GOT3 (cell line): ENCODE data around the gene SLC66A1.

Experiments used
- DNase-seq: peaks from one replicate; lab custom pipeline; 2025; ENCODE audit warnings: mixed read lengths; lab: John Stamatoyannopoulos, UW

The SLC66A1 gene

GRCh38 chr1:19343617-19344350 is 31.7 kb downstream of the SLC66A1 start:
- no peak for DNase-seq

GRCh38 chr1:19344372-19344810 is 32.3 kb downstream of the SLC66A1 start:
- DNase-seq, result no peak

- DNase-seq, result no peak
Observed at GRCh38 chr1:19344831-19345230, 32.7 kb downstream of the SLC66A1 start.

GRCh38 chr1:19345391-19345790 is 33.3 kb downstream of the SLC66A1 start:
- DNase-seq, result no peak

DNA sequence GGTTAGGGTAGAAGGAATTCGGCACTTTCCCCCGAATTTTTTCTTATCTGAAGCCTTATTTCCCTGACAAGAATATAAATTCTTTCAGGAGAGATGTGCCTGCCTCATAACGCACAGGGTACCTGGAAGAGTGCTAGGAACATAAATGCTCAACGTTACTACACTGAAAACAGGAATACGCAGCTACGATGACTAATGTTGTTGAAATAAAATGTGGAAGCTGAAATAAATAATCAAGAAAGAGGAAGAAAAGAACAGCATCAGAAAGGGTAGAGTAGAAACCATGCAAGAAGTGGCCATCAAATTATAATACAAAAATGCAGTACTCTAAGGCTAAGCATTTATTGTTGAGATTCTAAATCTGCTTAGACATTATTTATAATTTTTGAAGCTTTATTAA is 33.9 kb downstream of the SLC66A1 start:
- no peak for DNase-seq

GRCh38 chr1:19347533-19348172 is 35.5 kb downstream of the SLC66A1 start:
- no peak for DNase-seq

DNA sequence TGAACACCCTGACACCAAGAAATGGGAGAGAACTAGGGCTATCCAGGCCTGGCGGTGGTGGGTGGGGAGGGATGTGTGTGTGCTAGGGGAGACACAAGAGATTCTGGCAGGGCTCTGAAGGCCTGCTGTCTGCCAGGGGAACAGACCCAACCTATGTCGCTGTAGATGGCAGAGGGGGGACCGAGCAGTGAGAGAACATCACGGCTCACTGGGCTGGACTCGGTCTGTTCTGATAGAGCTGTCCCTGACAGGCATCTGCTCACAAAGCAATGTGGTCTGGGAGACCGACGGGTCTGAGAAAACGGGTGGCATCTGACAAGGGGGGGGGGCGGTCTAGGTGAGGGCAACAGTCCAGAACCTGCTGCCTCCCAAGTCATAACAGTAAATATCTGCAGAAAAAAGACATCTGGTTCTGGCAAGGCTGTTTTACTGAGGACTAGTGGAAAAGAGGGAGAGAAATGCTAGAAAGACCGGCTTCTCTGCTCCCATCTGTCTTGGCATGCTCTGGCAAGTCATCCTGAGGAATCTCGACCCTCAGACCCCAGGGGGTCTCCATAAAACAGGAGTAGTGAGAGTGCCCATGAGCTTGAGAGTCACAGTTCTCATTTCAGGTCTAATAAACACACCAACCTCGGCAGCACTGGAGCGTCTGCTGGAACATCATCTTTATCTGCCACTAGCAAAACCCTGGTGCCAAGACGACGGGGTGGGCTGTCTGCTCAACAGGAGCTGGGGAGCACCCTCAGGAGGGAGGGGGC is 36.5 kb downstream of the SLC66A1 start:
- DNase-seq, result no peak

DNA sequence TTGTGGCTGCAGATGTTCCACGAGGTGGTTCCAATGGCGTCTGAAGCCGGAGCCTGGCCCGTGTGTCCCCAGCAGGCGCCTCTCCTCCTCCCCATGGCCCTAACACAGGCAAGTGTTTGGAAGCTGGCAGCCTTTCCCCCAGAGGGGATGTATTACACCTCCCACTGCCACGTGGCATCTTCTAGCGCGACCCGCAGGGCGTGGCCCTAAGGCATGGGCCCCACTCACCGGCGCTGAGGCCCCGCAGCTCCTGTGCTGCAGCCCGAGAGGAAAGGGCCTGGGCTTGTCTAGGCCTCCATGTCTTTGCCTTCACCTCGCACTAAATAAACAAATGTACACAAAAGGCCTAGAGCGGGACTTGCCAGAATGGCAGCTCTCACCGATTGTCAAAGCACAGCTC is 37.9 kb downstream of the SLC66A1 start:
- DNase-seq, result no peak

GRCh38 chr1:19350566-19350965 is 38.4 kb downstream of the SLC66A1 start:
- no peak for DNase-seq

DNA sequence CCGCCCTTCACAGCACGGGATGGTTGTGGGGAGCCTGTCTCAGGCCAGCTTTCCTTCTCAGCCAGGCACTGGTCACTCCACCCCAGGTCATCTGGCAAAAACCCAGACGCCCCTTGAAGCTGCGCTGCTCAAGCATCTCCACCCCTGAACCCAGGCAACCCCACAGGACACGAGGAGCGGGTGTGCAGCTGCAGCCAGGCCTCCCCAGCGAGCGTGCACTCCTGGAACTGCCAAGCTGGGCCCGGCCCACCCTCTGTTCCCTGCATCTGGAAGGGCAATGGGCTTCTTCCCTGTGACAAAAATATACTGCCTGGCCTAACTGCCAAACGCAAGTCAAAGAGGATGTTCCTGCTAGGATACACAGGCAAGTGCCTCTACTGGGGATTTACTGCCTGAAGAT is 39.7 kb downstream of the SLC66A1 start:
- no peak for DNase-seq

- DNase-seq, result no peak
Observed at GRCh38 chr1:19352839-19353238, 40.7 kb downstream of the SLC66A1 start.

GRCh38 chr1:19353596-19353995 is 41.5 kb downstream of the SLC66A1 start:
- DNase-seq, result no peak

GRCh38 chr1:19354531-19354981 is 42.4 kb downstream of the SLC66A1 start:
- no peak for DNase-seq

GRCh38 chr1:19356266-19356665 is 44.1 kb downstream of the SLC66A1 start:
- DNase-seq, result no peak

DNA sequence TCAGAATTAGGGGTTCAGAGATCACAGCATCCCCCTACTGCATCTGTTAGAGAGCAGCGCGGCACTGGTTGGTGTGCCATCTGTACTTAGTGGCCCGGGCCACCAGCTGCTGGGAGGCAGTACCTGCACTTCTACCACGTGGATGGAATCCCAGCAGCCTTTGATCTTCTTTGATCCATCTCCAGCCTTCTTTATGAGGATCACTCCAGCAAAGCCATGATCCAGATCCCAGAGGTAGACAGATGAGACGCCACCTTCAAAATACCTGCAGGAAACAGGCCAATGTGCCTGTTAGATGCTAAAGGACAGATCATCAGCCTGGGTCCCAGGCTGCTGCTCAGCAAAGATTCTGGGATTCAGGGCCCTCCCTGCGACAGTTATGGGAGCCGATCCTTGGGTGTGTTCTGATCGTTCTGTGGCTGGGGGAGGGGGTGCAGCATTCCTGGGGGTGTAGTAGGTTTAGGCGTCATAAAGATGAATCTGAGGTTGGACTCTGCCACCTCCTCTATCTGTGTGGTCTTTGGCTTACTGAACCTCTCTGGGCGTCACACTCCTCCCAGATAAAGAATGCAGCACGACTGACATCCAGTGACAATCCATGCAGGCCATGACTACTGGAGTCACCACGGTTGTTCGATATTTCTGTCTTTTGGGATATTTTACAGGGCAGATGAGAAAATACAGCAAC is 45.3 kb downstream of the SLC66A1 start:
- DNase-seq, result no peak

GRCh38 chr1:19358710-19359109 is 46.6 kb downstream of the SLC66A1 start:
- no peak for DNase-seq

GRCh38 chr1:19359357-19359756 is 47.2 kb downstream of the SLC66A1 start:
- DNase-seq, result no peak

DNA sequence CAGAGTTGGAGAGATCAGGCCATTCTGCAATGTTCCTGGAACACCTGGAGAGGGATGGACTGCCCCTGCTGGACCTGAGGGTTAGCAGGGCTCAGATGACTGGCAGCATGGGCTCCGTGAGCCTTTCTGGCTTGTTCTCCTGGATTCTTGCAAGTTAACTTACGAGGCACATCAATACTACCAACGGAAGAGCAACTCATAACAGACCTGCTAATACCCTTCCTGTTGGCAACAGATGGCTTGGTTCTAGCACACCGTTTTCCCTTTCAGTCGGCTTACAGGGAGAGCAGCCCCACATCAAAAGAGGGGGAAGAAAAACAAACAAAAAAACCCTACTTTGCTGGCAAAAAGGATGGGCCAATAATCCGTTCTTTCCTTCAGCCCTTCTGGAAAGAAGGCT is 47.9 kb downstream of the SLC66A1 start:
- no peak for DNase-seq

DNA sequence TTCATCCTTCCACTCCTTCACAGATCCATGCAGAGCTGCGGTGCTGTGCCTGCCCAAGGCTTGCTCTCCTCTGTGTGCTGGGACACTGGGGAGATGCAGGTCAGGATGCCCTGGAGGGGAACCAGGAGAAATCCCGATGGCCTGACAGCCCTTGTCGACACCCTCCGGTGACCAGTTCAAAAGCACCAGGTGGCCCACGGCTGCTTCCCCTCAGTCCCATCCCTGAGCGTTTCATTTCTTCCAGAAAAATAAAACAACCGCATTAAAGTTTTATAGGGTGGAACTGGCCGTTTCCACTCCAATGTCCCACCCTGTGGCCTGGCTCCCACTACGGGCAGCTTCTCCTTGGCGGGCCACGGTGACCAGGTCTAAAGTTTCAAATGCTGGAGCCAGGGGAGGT is 48.3 kb downstream of the SLC66A1 start:
- DNase-seq, result no peak

DNA sequence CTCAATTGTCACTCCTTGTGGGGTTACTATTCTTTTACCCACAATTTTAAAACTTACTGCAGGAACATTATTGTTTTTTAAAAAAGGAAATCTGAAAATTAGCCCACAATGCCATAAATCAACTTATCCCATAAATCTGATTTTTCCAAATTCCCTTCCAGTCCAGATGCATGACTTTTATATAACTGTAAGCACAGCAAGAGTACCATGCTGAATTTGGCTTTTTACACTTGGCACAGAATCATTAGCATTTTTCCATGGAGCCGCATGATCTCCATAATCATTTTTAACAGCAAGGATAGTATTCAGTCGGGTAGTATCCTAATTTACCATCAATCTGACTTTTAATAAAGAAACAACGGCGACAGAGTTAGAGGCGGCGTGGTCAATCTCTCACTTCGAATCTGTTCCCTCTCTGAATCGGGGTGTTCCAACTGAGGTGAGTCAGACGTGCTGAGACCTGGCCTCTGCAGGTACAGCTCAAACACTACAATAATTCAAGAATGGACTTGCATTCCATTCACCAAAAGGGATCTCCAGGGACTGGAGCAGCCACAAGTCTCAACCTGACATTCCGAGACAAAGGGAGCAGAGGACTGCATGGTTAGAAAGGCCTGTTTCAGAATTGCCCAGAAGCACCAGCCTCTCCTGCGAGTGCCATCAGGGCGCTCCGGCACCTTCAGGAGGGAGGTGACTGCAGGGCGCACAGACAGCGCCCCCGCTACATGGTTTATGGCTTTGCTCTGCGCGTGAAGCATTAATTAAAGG is 48.9 kb downstream of the SLC66A1 start:
- DNase-seq, result no peak

GRCh38 chr1:19361611-19362147 is 49.6 kb downstream of the SLC66A1 start:
- DNase-seq, result no peak
